HepG2 (cell line): ENCODE results near the gene UNC5A. TPM values are rescaled to one million over a fixed set of nuclear protein-coding genes. Genes with fewer than 3 reads are reported as not detected.

Experiments used
- ATAC-seq: fragments of 200-7000 bp; cut with Tn5 transposase; 3 replicates; pipeline ENCODE4 v1.9.1; 2020; ENCODE audit warnings: mild to moderate bottlenecking, moderate library complexity
- BruUV-seq: library from RNA; stranded (reverse); fragments of 400-500 nt; replicated peaks from 2 replicates; lab custom pipeline; 2021; lab: Mats Ljungman, UMichigan
- CTCF ChIA-PET: fragments of 300-600 bp; formaldehyde crosslinking; extraction: SDS; loops from one replicate; lab custom pipeline; 2021; ENCODE audit warnings: low total read pairs, inconsistent platforms, low intra/inter-chr PET ratio; lab: Yijun Ruan, JAX
- POLR2A ChIA-PET: fragments of 350-600 bp; sonication (Branson Sonifier 250); formaldehyde crosslinking; loops from one replicate; lab custom pipeline; 2020; ENCODE audit warnings: antibody characterized with exemption, inconsistent platforms; lab: Yijun Ruan, JAX
- DNase-seq: peaks from one replicate; pipeline ENCODE4 v3.0.0-alpha.2; 2015; ENCODE audit warnings: low spot score
- FAIRE-seq: peaks from 3 replicates; lab custom pipeline; 2011; peaks lifted over from hg19 to GRCh38; lab: Jason Lieb, UNC
- H2AFZ ChIP-seq: one replicate; pipeline ENCODE4 v1.6.1; 2011; ENCODE audit warnings: low read length, inconsistent platforms
- H3K27ac ChIP-seq: fragments of 300-600 bp; 3 replicates; pipeline ENCODE4 v1.8.0; 2011; ENCODE audit warnings: mixed run types, mild to moderate bottlenecking, mixed read lengths, low read length, inconsistent platforms; ENCODE audit not compliant: insufficient read depth; ENCODE audit errors: extremely low read length
- H3K27me3 ChIP-seq, 2 experiments: fragments of 200-600 bp in 1 of 2; 2 replicates in 1 of 2; 3 replicates in 1 of 2; pipeline versions ENCODE4 v1.6.0 to v1.8.0; 2011; ENCODE audit warnings: low read length in 2 of 2, mild to moderate bottlenecking in 2 of 2, moderate library complexity in 2 of 2, inconsistent platforms in 1 of 2; ENCODE audit not compliant: insufficient read depth in 2 of 2, control insufficient read depth in 1 of 2
- H3K36me3 ChIP-seq, 2 experiments: fragments of 200-600 bp in 1 of 2; replicated peaks in 1 of 2; 2 replicates in 1 of 2; 3 replicates in 1 of 2; pipeline versions ENCODE4 v1.5.1 to v1.8.0; 2011; ENCODE audit warnings: low read length in 2 of 2, inconsistent platforms in 1 of 2; ENCODE audit not compliant: insufficient read depth in 2 of 2, control insufficient read depth in 1 of 2
- H3K4me1 ChIP-seq: 2 replicates; pipeline ENCODE4 v1.5.1; 2012; ENCODE audit warnings: low read length, inconsistent platforms; ENCODE audit not compliant: insufficient read depth
- H3K4me2 ChIP-seq: 2 replicates; pipeline ENCODE4 v1.6.0; 2011; ENCODE audit warnings: low read depth, low read length, inconsistent platforms
- H3K4me3 ChIP-seq, 3 experiments: fragments of 200-600 bp in 1 of 3; sonication (generic), shearing (Covaris generic) in 1 of 3; replicated peaks in 1 of 3; 2 replicates each; pipeline ENCODE4 v1.5.1; 2011 to 2016; ENCODE audit warnings: low read length in 3 of 3, inconsistent platforms in 2 of 3, low read depth in 2 of 3, mild to moderate bottlenecking in 2 of 3, control low read depth in 1 of 3, mixed read lengths in 1 of 3; ENCODE audit not compliant: insufficient read depth in 1 of 3
- H3K79me2 ChIP-seq: one replicate; pipeline ENCODE4 v1.6.1; 2011; ENCODE audit warnings: low read length, inconsistent platforms; ENCODE audit not compliant: insufficient read depth
- H3K9ac ChIP-seq: 2 replicates; pipeline ENCODE4 v1.6.0; 2011; ENCODE audit warnings: mild to moderate bottlenecking, low read depth, low read length, inconsistent platforms; ENCODE audit not compliant: insufficient read depth
- H3K9me3 ChIP-seq: 2 replicates; pipeline ENCODE4 v1.5.1; 2012; ENCODE audit warnings: mild to moderate bottlenecking, low read length
- H4K20me1 ChIP-seq: 2 replicates; pipeline ENCODE4 v1.6.0; 2011; ENCODE audit warnings: inconsistent platforms, mild to moderate bottlenecking, low read length, moderate library complexity; ENCODE audit not compliant: insufficient read depth
- CEBPG ChIP-seq: IDR thresholded peaks from 2 replicates; pipeline ENCODE4 v1.6.1; 2016
- ELF4 ChIP-seq: sonication (generic); formaldehyde crosslinking; IDR thresholded peaks from 2 replicates; pipeline ENCODE4 v1.5.0; 2020; ENCODE audit warnings: missing genetic modification reagents, mild to moderate bottlenecking, moderate library complexity, borderline replicate concordance
- HDAC2 ChIP-seq: sonication (generic); formaldehyde crosslinking; IDR thresholded peaks from 2 replicates; pipeline ENCODE4 v1.4.0; 2020; ENCODE audit warnings: missing genetic modification reagents
- NR2F6 ChIP-seq, 2 experiments: IDR thresholded peaks; 2 replicates each; pipeline ENCODE4 v1.6.1; 2016; ENCODE audit warnings: antibody characterized with exemption in 1 of 2, mild to moderate bottlenecking in 1 of 2
- SMARCE1 ChIP-seq: fragments of 450-650 bp; IDR thresholded peaks from 2 replicates; pipeline ENCODE4 v1.6.1; 2017; ENCODE audit warnings: borderline replicate concordance
- SNRNP70 ChIP-seq: fragments of 200-400 bp; formaldehyde crosslinking; IDR thresholded peaks from 2 replicates; pipeline ENCODE4 v1.6.1; 2017; ENCODE audit warnings: mild to moderate bottlenecking, low read depth, low read length, moderate library complexity
- TOPORS ChIP-seq: sonication (generic); formaldehyde crosslinking; IDR thresholded peaks from 2 replicates; pipeline ENCODE4 v1.8.0; 2023; ENCODE audit warnings: mild to moderate bottlenecking, missing genetic modification reagents
- ZNF10 ChIP-seq: sonication (generic); formaldehyde crosslinking; IDR thresholded peaks from 2 replicates; pipeline ENCODE4 v1.4.0; 2020; ENCODE audit warnings: mild to moderate bottlenecking, low read depth, missing genetic modification reagents, borderline replicate concordance
- ZNF232 ChIP-seq: sonication (generic); formaldehyde crosslinking; IDR thresholded peaks from 2 replicates; pipeline ENCODE4 v1.4.0; 2020; ENCODE audit warnings: missing genetic modification reagents, borderline replicate concordance
- ZNF343 ChIP-seq: sonication (generic); formaldehyde crosslinking; IDR thresholded peaks from 2 replicates; pipeline ENCODE4 v1.4.0; 2020; ENCODE audit warnings: mild to moderate bottlenecking, missing genetic modification reagents
- ZNF552 ChIP-seq: sonication (generic); formaldehyde crosslinking; IDR thresholded peaks from 2 replicates; pipeline ENCODE4 v1.9.0; 2022; ENCODE audit warnings: missing genetic modification reagents, mild to moderate bottlenecking, borderline replicate concordance
- ZNF768 ChIP-seq: sonication (generic); formaldehyde crosslinking; IDR thresholded peaks from 2 replicates; pipeline ENCODE4 v1.4.0; 2020; ENCODE audit warnings: missing genetic modification reagents
- WGBS: methylation state at CpG from one replicate; pipeline ENCODE4 v1.1.6; 2017; ENCODE audit warnings: low lambda C conversion rate; 5-methylcytosine and 5-hydroxymethylcytosine counted together
- in situ Hi-C: cut with HindIII; loops from 2 replicates; pipeline ENCODE4 v1.10.0; 2017; ENCODE audit warnings: low pct_unique_long_range_greater_than_20kb; ENCODE audit not compliant: extremely low pct_ligation_motif_present
- intact Hi-C: fragments of 100-400 bp; cut with micrococcal nuclease; formaldehyde crosslinking; loops from one replicate; pipeline ENCODE4 v1.10.0; 2022; ENCODE audit not compliant: unreplicated experiment
- polyA plus RNA-seq, 8 experiments: library from polyadenylated mRNA; depleted of rRNA in 3 of 8; stranded (reverse) in 7 of 8; unstranded in 1 of 8; fragments of >200 nt; fragmentation: Illumina TruSeq in 4 of 8; extraction: Trizol in 4 of 8; gene quantifications; 2 replicates each; pipeline versions ENCODE4 v1.2.1 to v1.2.3, GENCODE V29; 2011 to 2016; ENCODE audit warnings: low read depth in 4 of 8, missing spikeins in 1 of 8, mixed read lengths in 1 of 8; ENCODE audit not compliant: insufficient read depth in 1 of 8
- total RNA-seq, 5 experiments: library from RNA; depleted of rRNA; stranded (reverse); fragments of >200 nt; fragmentation: Illumina TruSeq; extraction: Trizol; gene quantifications; 2 replicates each; pipeline ENCODE4 v1.2.3, GENCODE V29; 2016; ENCODE audit warnings: low read depth in 1 of 5

UNC5A gene
- total and polyA plus RNA-seq, 2 of the 13 experiments (the other 11 are each of a cell fraction or from before 2014, with no cell fraction given) = not detected

- ChIA-PET CTCF (no interaction called here), POLR2A (no interaction called here)
- no peak for FAIRE-seq
- no peak for DNase-seq
- no TSS peak for BruUV-seq
- Histone ChIP-seq H4K20me1 (no peaks in the 10 kb centered on the region), H2AFZ (no peak overlapping the region), H3K4me2 (no peak overlapping the region), H3K27me3 (peaks cover 24 to 58% of the 10 kb centered on the region in 2 experiments; a peak in 4 of 5 replicates), H3K27ac (no peak overlapping the region), H3K4me3 (no peak overlapping the region), H3K79me2 (no peaks in the 10 kb centered on the region), H3K4me1 (peaks cover 8% of the 10 kb centered on the region; the same call in 1 of the 2 replicates), H3K9me3 (no peaks in the 10 kb centered on the region), H3K36me3 (no peaks in the 10 kb centered on the region), H3K9ac (no peak overlapping the region)
- TF ChIP-seq TOPORS (CRISPR knock-in tag) (no peak), SMARCE1 (no peak), HDAC2 (CRISPR knock-in tag) (no peak), SNRNP70 (no peak), NR2F6 (IDR thresholded peaks at IDR 0.05) (no peak), NR2F6 (CRISPR knock-in tag; IDR thresholded peaks at IDR 0.05) (no peak), CEBPG (CRISPR knock-in tag) (no peak), ZNF232 (CRISPR knock-in tag) (no peak), ZNF10 (CRISPR knock-in tag) (no peak), ZNF552 (CRISPR knock-in tag) (no peak), ZNF343 (no peak), ELF4 (CRISPR knock-in tag) (no peak), ZNF768 (CRISPR knock-in tag) (no peak)
- no peak for ATAC-seq
- intact Hi-C loops = no loop called here
- in situ Hi-C loops = no loop called here
- WGBS = 3% methylated on average over 6 of the region's 16 CpGs
Observed at GRCh38 chr5:176873541-176874172, 63.3 kb downstream of the UNC5A start.
